Measurements from ENCODE around the gene HSD17B8.

DNA sequence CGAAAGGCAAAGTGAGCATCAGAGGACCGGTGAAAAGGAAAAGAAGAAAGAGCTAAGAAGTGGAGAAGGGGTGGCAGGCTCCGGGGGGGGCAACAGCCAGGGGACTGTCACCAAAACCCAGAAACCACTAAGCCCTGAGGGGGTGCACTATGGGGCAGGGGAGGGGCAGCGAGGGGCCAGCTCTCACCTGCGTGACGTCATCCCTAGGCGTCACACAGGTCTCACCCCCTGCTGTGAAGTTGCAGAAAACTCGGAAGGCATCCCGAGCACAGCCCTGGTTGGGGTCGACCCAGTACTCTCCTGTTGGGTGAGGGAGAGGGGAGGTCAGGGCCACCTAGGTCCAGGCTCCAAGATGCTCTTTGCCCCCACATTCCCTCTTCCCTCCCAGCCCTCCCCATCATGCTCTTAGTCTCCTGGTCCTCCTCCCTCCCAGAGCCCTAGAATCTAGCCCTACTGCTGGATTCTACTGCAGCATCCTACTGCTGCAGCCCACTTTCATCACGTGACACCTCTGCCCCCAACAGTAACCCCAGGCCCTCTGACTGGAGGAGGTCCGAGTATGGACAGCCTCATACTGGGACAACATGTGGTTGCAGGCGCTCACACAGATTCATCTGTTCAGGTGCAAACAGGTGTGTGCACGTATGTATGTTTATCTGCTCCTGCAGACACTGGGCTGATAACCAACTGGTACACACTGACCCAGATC is 39.6 kb upstream of the HSD17B8 start:
- TF ChIP-seq ZBTB7A (IDR thresholded peaks at IDR 0.05; ENCODE audit: low read depth), result no peak
- TF ChIP-seq, protein P1, sequence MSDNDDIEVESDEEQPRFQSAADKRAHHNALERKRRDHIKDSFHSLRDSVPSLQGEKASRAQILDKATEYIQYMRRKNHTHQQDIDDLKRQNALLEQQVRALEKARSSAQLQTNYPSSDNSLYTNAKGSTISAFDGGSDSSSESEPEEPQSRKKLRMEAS (IDR thresholded peaks at IDR 0.05), result no peak
- TF ChIP-seq REST (IDR thresholded peaks at IDR 0.05; ENCODE audit: low read depth), result no peak
